Left renal cortex interstitium (tissue), 4 donors: ENCODE data around the gene SESN1. TPM values are rescaled to one million over a fixed set of nuclear protein-coding genes. Genes with fewer than 3 reads are reported as not detected.

Experiments
- DNase-seq, 4 donors: peaks; one replicate each; pipeline ENCODE4 v3.0.0-alpha.2; 2013; ENCODE audit warnings: low read depth in 4 of 4, low spot score in 2 of 4, missing footprints in 1 of 4
- polyA plus RNA-seq, 4 donors: library from polyadenylated mRNA; unstranded; fragments of 120-200 nt; gene quantifications; one replicate each; pipeline ENCODE4 v1.2.1, GENCODE V29; 2013; ENCODE audit not compliant: insufficient read length in 4 of 4

SESN1 gene
- polyA plus RNA-seq, 4 donors: 22.8 to 29.0 (median 25.3) TPM

GRCh38 chr6:108944707-108945680, 149.7 kb downstream of the SESN1 start:
- DNase-seq: no peak

- DNase-seq: no peak
These were observed 150.6 kb downstream of the SESN1 start for GRCh38 chr6:108944071-108944470.

- DNase-seq: no peak
These were observed 151.8 kb downstream of the SESN1 start for GRCh38 chr6:108942556-108943492.

GRCh38 chr6:108941859-108942258, 152.8 kb downstream of the SESN1 start:
- DNase-seq: no peak

- no peak for DNase-seq
These were observed 153.4 kb downstream of the SESN1 start for GRCh38 chr6:108941281-108941680.

GRCh38 chr6:108940741-108941140, 153.9 kb downstream of the SESN1 start:
- no peak for DNase-seq

DNA sequence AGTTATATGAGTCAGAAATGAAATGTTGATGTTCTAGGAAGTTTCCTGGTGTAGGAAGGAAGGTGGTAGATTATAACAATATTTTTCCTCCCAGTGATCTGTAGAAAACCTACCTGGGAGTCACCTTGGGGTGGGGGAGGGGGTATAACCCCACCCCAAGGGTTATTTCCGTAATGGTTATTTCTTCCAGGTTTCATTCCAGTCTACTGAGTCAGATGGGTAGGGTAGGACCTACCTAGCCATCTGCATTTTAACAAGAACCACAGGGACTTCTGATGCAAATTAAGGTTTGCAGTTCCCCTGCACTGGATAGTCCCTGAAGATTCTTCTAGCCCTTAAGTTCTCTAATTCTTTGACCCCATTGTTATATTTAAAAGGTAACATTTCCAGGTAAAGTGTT, 157.5 kb downstream of the SESN1 start:
- no peak for DNase-seq

Other genes with a start within 250 kb of the SESN1 start
- gene ARMC2, start 246.4 kb downstream of the SESN1 start, polyA plus RNA-seq: 10 to 100 TPM in 3 of 4 donors, 1 to 10 TPM in 1; 9.5 to 15.6 (median 13.8) TPM
- gene CEP57L1, start 661 bp upstream of the SESN1 start, polyA plus RNA-seq: 10 to 100 TPM; 20.1 to 28.9 (median 26.9) TPM